ENCODE measurements around the gene CDKN1C. TPM values are rescaled to one million over a fixed set of nuclear protein-coding genes. Genes with fewer than 3 reads are reported as not detected.

The CDKN1C gene
- polyA plus RNA-seq, 1 of the 3 experiments (the other 2 are of a cell fraction) = 1.6 TPM

DNA sequence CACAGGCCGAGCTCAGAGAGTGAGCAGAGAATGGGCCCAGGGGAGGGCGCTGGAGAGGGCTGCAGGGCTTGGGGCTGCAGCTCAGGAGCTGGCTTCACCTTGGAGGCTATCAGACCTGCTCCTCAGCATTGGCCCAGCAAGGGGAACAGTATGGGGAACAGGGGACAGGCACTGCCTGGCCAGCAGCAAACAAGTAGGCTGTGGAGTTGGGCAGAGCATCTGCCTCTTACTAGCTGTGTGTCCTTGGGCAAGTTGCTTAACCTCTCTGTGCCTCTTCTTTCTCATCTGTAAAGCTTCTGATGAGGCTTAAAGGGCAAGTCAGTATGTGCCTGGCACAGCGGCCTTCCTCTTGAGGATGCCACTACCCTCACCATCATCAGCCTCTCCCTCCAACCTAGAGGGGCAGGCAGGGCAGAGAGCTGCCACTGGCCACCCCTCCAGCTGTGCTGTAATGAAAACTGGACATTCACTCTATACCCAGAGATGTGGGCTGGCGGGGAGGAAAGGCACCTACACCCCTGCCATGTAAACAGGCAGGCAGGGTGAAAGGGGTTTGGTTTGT, 7.5 kb upstream of the CDKN1C start (continued):
- TF ChIP-seq, protein P1, sequence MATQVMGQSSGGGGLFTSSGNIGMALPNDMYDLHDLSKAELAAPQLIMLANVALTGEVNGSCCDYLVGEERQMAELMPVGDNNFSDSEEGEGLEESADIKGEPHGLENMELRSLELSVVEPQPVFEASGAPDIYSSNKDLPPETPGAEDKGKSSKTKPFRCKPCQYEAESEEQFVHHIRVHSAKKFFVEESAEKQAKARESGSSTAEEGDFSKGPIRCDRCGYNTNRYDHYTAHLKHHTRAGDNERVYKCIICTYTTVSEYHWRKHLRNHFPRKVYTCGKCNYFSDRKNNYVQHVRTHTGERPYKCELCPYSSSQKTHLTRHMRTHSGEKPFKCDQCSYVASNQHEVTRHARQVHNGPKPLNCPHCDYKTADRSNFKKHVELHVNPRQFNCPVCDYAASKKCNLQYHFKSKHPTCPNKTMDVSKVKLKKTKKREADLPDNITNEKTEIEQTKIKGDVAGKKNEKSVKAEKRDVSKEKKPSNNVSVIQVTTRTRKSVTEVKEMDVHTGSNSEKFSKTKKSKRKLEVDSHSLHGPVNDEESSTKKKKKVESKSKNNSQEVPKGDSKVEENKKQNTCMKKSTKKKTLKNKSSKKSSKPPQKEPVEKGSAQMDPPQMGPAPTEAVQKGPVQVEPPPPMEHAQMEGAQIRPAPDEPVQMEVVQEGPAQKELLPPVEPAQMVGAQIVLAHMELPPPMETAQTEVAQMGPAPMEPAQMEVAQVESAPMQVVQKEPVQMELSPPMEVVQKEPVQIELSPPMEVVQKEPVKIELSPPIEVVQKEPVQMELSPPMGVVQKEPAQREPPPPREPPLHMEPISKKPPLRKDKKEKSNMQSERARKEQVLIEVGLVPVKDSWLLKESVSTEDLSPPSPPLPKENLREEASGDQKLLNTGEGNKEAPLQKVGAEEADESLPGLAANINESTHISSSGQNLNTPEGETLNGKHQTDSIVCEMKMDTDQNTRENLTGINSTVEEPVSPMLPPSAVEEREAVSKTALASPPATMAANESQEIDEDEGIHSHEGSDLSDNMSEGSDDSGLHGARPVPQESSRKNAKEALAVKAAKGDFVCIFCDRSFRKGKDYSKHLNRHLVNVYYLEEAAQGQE (IDR thresholded peaks at IDR 0.05; ENCODE audit: low read depth, low read length) = no peak
- TF ChIP-seq RAD21 (IDR thresholded peaks at IDR 0.05; ENCODE audit: low read length) = no peak
- TF ChIP-seq NRF1 (IDR thresholded peaks at IDR 0.05; ENCODE audit: low read depth, low read length) = no peak
- no peak for TF ChIP-seq MXI1 (IDR thresholded peaks at IDR 0.05; ENCODE audit: low read depth, low read length)

DNA sequence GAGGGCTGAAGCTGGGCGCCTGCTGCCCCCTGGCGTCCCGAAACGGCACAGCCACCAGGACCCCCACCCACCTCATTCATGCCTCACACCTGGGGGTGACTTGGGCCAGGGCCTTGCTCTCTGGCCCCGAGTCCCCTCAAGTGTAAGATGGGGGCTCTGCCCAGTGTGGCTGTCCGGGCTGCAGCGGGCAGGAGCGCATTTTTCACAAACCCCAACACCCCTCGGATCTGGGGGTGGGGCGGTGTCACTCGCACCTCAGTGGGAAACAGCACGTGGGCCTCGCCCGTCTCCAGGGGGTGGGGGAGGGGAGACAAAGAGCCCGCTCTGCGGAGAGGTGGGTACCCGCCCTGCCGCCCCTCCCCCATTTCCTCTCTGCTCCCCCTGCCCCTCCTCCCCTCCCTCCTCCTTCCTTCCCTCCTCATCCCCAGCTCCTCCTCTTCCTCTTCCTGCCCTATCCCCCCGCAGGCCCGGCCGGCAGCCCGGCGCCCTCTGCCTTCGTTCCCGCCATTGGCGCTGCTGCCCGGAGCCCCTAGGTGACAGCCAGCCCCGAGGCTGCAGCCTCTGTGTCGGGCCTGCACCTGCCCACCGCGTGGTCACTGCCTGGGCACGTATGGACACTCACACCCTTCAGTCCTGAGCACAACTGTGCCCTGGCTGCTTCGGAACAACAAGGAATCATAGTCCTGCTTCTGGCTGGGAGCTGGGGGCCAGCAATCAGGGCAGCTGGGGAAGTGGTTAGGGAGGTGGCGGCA, 6.8 kb upstream of the CDKN1C start:
- Histone ChIP-seq H3K36me3 (replicated peaks in 1 of 2; ENCODE audit: control insufficient read depth in 1 of 2, insufficient read depth in 2 of 2, low read length in 1 of 2) (no peaks in the 10 kb centered on the region), H2AFZ (ENCODE audit: low read depth) (peak overlapping the region; percentile 66; the same call in 1 of the 2 replicates), H3K9me3 (no peaks in the 10 kb centered on the region), H3K27ac (ENCODE audit: low read depth in 2 of 2, low read length in 1 of 2) (no peak overlapping the region), H3K27me3 (ENCODE audit: insufficient read depth) (no peaks in the 10 kb centered on the region), H3K9me2 (no peaks in the 10 kb centered on the region), H3K4me1 (ENCODE audit: control insufficient read depth in 1 of 2, insufficient read depth in 2 of 2, low read depth in 1 of 2, low read length in 1 of 2) (peaks cover 0 to 14% of the 10 kb centered on the region in 2 experiments; a peak in 1 of 4 replicates), H4K20me1 (ENCODE audit: insufficient read depth) (no peaks in the 10 kb centered on the region), H3K4me2 (peak overlapping the region; percentile 68; the same call in 1 of the 2 replicates), H3F3A (replicated peaks; ENCODE audit: insufficient read depth) (peaks cover 4% of the 10 kb centered on the region), H3K9ac (peak overlapping the region; percentile 44; the same call in 1 of the 2 replicates), H3K79me2 (ENCODE audit: insufficient read depth) (no peaks in the 10 kb centered on the region), H3K4me3 (ENCODE audit: low read depth in 2 of 2, low read length in 1 of 2) (peak overlapping the region; percentile 23 to 39; a peak in 2 of 4 replicates)
- CTCF ChIA-PET = interaction anchor here (0.6 to 16.8 kb wide), 43 partner anchors 11 to 587 kb away, joined by 3 to 1016 read pairs (median 3); partner anchors contain the start of genes KCNQ1, PHLDA2 and TSSC4
- POLR2A ChIA-PET = interaction anchor here (0.9 kb wide), 1 partner anchor 360 kb away, joined by 3 read pairs; no protein-coding TSS in a partner anchor
- 19% methylated on average over 29 of the region's 34 CpGs for WGBS (ENCODE audit: low lambda C conversion rate)
- DNase-seq = peak; percentile 92
- TF ChIP-seq FOXM1 (IDR thresholded peaks at IDR 0.05; ENCODE audit: low read depth) = no peak
- no peak for TF ChIP-seq YY1 (IDR thresholded peaks at IDR 0.05; ENCODE audit: low read depth)
- TF ChIP-seq RXRA (IDR thresholded peaks at IDR 0.05; ENCODE audit: borderline replicate concordance, low read depth) = no peak
- peak; percentile 84 for TF ChIP-seq SMC3 (IDR thresholded peaks at IDR 0.05; ENCODE audit: low read depth, low read length)
- no peak for TF ChIP-seq GATA2 (CRISPR knock-in tag; IDR thresholded peaks at IDR 0.05)
- TF ChIP-seq RFX5 (IDR thresholded peaks at IDR 0.05; ENCODE audit: low read length) = no peak
- TF ChIP-seq, protein P2, sequence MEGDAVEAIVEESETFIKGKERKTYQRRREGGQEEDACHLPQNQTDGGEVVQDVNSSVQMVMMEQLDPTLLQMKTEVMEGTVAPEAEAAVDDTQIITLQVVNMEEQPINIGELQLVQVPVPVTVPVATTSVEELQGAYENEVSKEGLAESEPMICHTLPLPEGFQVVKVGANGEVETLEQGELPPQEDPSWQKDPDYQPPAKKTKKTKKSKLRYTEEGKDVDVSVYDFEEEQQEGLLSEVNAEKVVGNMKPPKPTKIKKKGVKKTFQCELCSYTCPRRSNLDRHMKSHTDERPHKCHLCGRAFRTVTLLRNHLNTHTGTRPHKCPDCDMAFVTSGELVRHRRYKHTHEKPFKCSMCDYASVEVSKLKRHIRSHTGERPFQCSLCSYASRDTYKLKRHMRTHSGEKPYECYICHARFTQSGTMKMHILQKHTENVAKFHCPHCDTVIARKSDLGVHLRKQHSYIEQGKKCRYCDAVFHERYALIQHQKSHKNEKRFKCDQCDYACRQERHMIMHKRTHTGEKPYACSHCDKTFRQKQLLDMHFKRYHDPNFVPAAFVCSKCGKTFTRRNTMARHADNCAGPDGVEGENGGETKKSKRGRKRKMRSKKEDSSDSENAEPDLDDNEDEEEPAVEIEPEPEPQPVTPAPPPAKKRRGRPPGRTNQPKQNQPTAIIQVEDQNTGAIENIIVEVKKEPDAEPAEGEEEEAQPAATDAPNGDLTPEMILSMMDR (IDR thresholded peaks at IDR 0.05) = peak; percentile 88
- no peak for TF ChIP-seq NFIC (IDR thresholded peaks at IDR 0.05; ENCODE audit: borderline replicate concordance)
- no peak for TF ChIP-seq TEAD4 (IDR thresholded peaks at IDR 0.05; ENCODE audit: borderline replicate concordance, insufficient read depth)
- TF ChIP-seq ELF1 (IDR thresholded peaks at IDR 0.05) = no peak
- TF ChIP-seq SIN3A (IDR thresholded peaks at IDR 0.05; ENCODE audit: borderline replicate concordance, low read depth, low read length) = no peak
- TF ChIP-seq FOSL2 (IDR thresholded peaks at IDR 0.05; ENCODE audit: borderline replicate concordance, low read depth) = no peak
- TF ChIP-seq MXI1 (IDR thresholded peaks at IDR 0.05; ENCODE audit: low read depth, low read length) = no peak
- no peak for TF ChIP-seq TCF12 (IDR thresholded peaks at IDR 0.05)
- no peak for TF ChIP-seq EZH2phosphoT487 (IDR thresholded peaks at IDR 0.05; ENCODE audit: borderline replicate concordance, low read depth)
- peak; percentile 31 for TF ChIP-seq CHD2 (IDR thresholded peaks at IDR 0.05; ENCODE audit: low read length, partially characterized antibody)
- TF ChIP-seq, protein P1 (IDR thresholded peaks at IDR 0.05; ENCODE audit: low read depth, low read length) = no peak
- no peak for TF ChIP-seq NRF1 (IDR thresholded peaks at IDR 0.05; ENCODE audit: low read depth, low read length)
- TF ChIP-seq JUND (IDR thresholded peaks at IDR 0.05) = no peak

Measured in SK-N-SH (cell line).